Measurements from ENCODE around the gene CADM1. TPM values are rescaled to one million over a fixed set of nuclear protein-coding genes. Genes with fewer than 3 reads are reported as not detected.

CADM1 gene
- total and polyA plus RNA-seq, 9 of the 15 experiments (the other 6 are each of a cell fraction or from before 2014, with no cell fraction given), result 0.42 TPM; not detected in 8

DNA sequence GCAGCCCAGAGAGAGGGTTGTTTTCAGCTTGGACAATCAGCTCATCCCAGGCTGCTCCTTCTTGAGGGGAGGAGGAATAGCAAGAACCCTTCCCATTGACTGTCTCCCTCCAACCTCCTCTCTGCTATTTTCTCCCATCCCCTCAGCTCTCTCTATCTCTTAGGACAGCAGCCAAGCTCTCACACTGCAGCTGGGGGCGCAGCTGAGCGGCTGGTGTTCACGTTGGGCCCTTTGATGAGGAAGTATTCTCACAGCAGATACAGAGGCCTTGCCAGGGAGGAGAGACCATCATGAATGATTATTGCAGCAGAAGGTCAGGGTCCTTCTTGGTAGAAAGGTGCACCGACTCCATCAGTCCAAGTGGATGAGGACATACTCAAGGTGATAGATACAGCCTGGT lies 26.5 kb upstream of the CADM1 start:
- ChIA-PET POLR2A (no interaction called here), CTCF (ENCODE audit: low intra/inter-chr PET ratio) (no interaction called here)
- H3K36me3 ChIP-seq (ENCODE audit: control insufficient read depth, insufficient read depth, low read length), result no peaks in the 10 kb centered on the region
- H4K20me1 ChIP-seq (replicated peaks; ENCODE audit: control insufficient read depth, insufficient read depth, low read length), result no peaks in the 10 kb centered on the region
- DNase-seq (ENCODE audit: extremely low read depth in 1 of 4, low spot score in 3 of 4), result peak in 1 of 4 experiments; percentile 8
- no peaks in the 10 kb centered on the region for H3K9me1 ChIP-seq (ENCODE audit: control insufficient read depth, insufficient read depth, low read length)
- no peak overlapping the region for H2AFZ ChIP-seq (ENCODE audit: low read depth, low read length)
- no peak overlapping the region for H3K27ac ChIP-seq (ENCODE audit: extremely low read depth, low read depth, low read length)
- H3K9ac ChIP-seq (ENCODE audit: insufficient read depth in 1 of 2, low read depth in 2 of 2, low read length in 2 of 2), result no peak overlapping the region
- no peak overlapping the region for H3K4me2 ChIP-seq (ENCODE audit: insufficient read depth, low read length)
- H3K79me2 ChIP-seq (ENCODE audit: control insufficient read depth, insufficient read depth, low read length), result no peaks in the 10 kb centered on the region
- no TSS peak for BruUV-seq (replicated peaks)
- FAIRE-seq, result no peak
- intact Hi-C loops (cut with micrococcal nuclease) (no loop called here), in situ Hi-C loops (cut with MboI) (no loop called here)
- no peaks in the 10 kb centered on the region for H3K9me3 ChIP-seq (replicated peaks; ENCODE audit: control insufficient read depth, insufficient read depth, low read depth, low read length)
- no peaks in the 10 kb centered on the region for H3K27me3 ChIP-seq (ENCODE audit: control insufficient read depth in 2 of 2, insufficient read depth in 2 of 2, low read length in 2 of 2)
- TF ChIP-seq, protein P1, sequence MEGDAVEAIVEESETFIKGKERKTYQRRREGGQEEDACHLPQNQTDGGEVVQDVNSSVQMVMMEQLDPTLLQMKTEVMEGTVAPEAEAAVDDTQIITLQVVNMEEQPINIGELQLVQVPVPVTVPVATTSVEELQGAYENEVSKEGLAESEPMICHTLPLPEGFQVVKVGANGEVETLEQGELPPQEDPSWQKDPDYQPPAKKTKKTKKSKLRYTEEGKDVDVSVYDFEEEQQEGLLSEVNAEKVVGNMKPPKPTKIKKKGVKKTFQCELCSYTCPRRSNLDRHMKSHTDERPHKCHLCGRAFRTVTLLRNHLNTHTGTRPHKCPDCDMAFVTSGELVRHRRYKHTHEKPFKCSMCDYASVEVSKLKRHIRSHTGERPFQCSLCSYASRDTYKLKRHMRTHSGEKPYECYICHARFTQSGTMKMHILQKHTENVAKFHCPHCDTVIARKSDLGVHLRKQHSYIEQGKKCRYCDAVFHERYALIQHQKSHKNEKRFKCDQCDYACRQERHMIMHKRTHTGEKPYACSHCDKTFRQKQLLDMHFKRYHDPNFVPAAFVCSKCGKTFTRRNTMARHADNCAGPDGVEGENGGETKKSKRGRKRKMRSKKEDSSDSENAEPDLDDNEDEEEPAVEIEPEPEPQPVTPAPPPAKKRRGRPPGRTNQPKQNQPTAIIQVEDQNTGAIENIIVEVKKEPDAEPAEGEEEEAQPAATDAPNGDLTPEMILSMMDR (IDR thresholded peaks at IDR 0.05 in 2 of 3, conservative IDR thresholded peaks at IDR 0.05 in 1 of 3; ENCODE audit: insufficient read depth in 2 of 3, low read depth in 1 of 3, low read length in 3 of 3), result peak; percentile 19 to 40 (median 35); a peak in 3 of 6 replicates
- TF ChIP-seq RHOXF2B (CRISPR knock-in tag; conservative IDR thresholded peaks at IDR 0.05), result no peak
- 0% methylated on average over 4 of the region's 4 CpGs for WGBS (ENCODE audit: insufficient coverage, low coverage, missing lambda C conversion rate)
- no peaks in the 10 kb centered on the region for H3K4me1 ChIP-seq (replicated peaks in 1 of 2; ENCODE audit: control insufficient read depth in 2 of 2, insufficient read depth in 2 of 2, low read length in 2 of 2)
- ATAC-seq, result no peak
- no peak overlapping the region for H3K4me3 ChIP-seq

DNA sequence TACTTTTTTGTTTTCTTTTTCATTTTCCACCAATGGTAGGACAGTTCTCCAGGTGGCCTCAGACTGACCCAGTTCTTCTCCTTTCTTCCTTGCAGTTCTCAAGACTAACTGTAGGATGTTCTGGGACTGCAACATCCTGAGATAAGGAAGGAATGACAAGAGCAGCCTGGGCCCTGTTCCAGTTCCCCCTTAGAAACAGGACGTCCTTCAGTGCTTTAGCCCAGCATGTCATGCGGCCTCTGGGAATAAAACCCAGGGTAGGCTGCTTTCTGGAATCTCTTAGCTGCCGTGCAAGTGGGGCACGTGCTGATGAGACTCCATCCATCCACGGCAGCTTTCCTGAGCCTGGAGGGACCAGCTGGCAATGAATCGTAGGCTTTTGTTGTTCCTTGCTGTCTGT lies 24.0 kb upstream of the CADM1 start:
- no peaks in the 10 kb centered on the region for H3K9me1 ChIP-seq (ENCODE audit: control insufficient read depth, insufficient read depth, low read length)
- no peaks in the 10 kb centered on the region for H4K20me1 ChIP-seq (replicated peaks; ENCODE audit: control insufficient read depth, insufficient read depth, low read length)
- H3K36me3 ChIP-seq (ENCODE audit: control insufficient read depth, insufficient read depth, low read length), result no peaks in the 10 kb centered on the region
- no peaks in the 10 kb centered on the region for H3K79me2 ChIP-seq (ENCODE audit: control insufficient read depth, insufficient read depth, low read length)
- no peaks in the 10 kb centered on the region for H3K27me3 ChIP-seq (ENCODE audit: control insufficient read depth in 2 of 2, insufficient read depth in 2 of 2, low read length in 2 of 2)
- no peak for DNase-seq (ENCODE audit: extremely low read depth in 1 of 4, low spot score in 3 of 4)
- H3K4me2 ChIP-seq (ENCODE audit: insufficient read depth, low read length), result no peak overlapping the region
- ChIA-PET CTCF (ENCODE audit: low intra/inter-chr PET ratio) (no interaction called here), POLR2A (interaction anchor here (0.6 kb wide), 1 partner anchor 11 kb away, joined by 3 read pairs; no protein-coding TSS in a partner anchor)
- 0% methylated on average over 6 of the region's 6 CpGs for WGBS (ENCODE audit: insufficient coverage, low coverage, missing lambda C conversion rate)
- H3K27ac ChIP-seq (ENCODE audit: extremely low read depth, low read depth, low read length), result no peak overlapping the region
- no peak for ATAC-seq
- no peak overlapping the region for H3K4me3 ChIP-seq
- H2AFZ ChIP-seq (ENCODE audit: low read depth, low read length), result no peak overlapping the region
- H3K4me1 ChIP-seq (replicated peaks in 1 of 2; ENCODE audit: control insufficient read depth in 2 of 2, insufficient read depth in 2 of 2, low read length in 2 of 2), result no peaks in the 10 kb centered on the region
- no peak overlapping the region for H3K9ac ChIP-seq (ENCODE audit: insufficient read depth in 1 of 2, low read depth in 2 of 2, low read length in 2 of 2)
- no peaks in the 10 kb centered on the region for H3K9me3 ChIP-seq (replicated peaks; ENCODE audit: control insufficient read depth, insufficient read depth, low read depth, low read length)
- BruUV-seq (replicated peaks), result no TSS peak
- no peak for FAIRE-seq
- intact Hi-C loops (cut with micrococcal nuclease) (no loop called here), in situ Hi-C loops (cut with MboI) (no loop called here)
- TF ChIP-seq SUPT5H (IDR thresholded peaks at IDR 0.05) (no peak), ZSCAN32 (CRISPR knock-in tag; IDR thresholded peaks at IDR 0.05) (no peak), MECOM (CRISPR knock-in tag; IDR thresholded peaks at IDR 0.05) (no peak), SRSF3 (IDR thresholded peaks at IDR 0.05; ENCODE audit: insufficient read depth, low read length) (no peak), SAFB2 (IDR thresholded peaks at IDR 0.05; ENCODE audit: borderline replicate concordance, low read depth, low read length, severe bottlenecking) (no peak), THRAP3 (IDR thresholded peaks at IDR 0.05; ENCODE audit: borderline replicate concordance) (no peak), ZNF707 (CRISPR knock-in tag; conservative IDR thresholded peaks at IDR 0.05) (no peak)
- TF ChIP-seq, protein P2, sequence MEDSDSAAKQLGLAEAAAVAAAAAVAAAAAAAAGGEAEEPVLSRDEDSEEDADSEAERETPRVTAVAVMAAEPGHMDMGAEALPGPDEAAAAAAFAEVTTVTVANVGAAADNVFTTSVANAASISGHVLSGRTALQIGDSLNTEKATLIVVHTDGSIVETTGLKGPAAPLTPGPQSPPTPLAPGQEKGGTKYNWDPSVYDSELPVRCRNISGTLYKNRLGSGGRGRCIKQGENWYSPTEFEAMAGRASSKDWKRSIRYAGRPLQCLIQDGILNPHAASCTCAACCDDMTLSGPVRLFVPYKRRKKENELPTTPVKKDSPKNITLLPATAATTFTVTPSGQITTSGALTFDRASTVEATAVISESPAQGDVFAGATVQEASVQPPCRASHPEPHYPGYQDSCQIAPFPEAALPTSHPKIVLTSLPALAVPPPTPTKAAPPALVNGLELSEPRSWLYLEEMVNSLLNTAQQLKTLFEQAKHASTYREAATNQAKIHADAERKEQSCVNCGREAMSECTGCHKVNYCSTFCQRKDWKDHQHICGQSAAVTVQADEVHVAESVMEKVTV (CRISPR knock-in tag; IDR thresholded peaks at IDR 0.05), result no peak
- TF ChIP-seq, protein P3, sequence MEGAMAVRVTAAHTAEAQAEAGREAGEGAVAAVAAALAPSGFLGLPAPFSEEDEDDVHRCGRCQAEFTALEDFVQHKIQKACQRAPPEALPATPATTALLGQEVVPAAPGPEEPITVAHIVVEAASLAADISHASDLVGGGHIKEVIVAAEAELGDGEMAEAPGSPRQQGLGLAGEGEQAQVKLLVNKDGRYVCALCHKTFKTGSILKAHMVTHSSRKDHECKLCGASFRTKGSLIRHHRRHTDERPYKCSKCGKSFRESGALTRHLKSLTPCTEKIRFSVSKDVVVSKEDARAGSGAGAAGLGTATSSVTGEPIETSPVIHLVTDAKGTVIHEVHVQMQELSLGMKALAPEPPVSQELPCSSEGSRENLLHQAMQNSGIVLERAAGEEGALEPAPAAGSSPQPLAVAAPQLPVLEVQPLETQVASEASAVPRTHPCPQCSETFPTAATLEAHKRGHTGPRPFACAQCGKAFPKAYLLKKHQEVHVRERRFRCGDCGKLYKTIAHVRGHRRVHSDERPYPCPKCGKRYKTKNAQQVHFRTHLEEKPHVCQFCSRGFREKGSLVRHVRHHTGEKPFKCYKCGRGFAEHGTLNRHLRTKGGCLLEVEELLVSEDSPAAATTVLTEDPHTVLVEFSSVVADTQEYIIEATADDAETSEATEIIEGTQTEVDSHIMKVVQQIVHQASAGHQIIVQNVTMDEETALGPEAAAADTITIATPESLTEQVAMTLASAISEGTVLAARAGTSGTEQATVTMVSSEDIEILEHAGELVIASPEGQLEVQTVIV (CRISPR knock-in tag; IDR thresholded peaks at IDR 0.05; ENCODE audit: borderline replicate concordance), result no peak

Data from K562 (cell line).